Measurements from ENCODE around the gene NTSR2.

DNA sequence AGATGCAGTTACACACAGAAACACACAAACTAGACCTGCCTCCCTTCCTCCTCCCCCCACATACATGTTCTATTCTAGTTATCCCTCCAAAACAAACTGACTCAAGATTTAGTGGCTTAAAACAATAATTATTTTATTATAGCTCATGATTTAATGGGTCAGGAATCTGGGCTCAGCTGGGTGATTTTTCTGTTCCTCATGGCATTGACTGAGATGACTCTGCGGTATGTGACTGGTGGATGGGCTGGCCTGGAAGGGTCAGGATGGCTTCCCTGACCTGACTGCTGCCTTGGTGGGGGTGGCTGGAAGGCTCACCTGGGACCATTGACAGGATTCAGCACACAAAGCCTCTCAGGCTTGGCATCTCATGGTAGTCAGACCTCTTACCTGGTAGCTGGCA lies 33.7 kb upstream of the NTSR2 start:
- TF ChIP-seq, protein P1, sequence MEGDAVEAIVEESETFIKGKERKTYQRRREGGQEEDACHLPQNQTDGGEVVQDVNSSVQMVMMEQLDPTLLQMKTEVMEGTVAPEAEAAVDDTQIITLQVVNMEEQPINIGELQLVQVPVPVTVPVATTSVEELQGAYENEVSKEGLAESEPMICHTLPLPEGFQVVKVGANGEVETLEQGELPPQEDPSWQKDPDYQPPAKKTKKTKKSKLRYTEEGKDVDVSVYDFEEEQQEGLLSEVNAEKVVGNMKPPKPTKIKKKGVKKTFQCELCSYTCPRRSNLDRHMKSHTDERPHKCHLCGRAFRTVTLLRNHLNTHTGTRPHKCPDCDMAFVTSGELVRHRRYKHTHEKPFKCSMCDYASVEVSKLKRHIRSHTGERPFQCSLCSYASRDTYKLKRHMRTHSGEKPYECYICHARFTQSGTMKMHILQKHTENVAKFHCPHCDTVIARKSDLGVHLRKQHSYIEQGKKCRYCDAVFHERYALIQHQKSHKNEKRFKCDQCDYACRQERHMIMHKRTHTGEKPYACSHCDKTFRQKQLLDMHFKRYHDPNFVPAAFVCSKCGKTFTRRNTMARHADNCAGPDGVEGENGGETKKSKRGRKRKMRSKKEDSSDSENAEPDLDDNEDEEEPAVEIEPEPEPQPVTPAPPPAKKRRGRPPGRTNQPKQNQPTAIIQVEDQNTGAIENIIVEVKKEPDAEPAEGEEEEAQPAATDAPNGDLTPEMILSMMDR (IDR thresholded peaks at IDR 0.05): no peak
- TF ChIP-seq ZFX (IDR thresholded peaks at IDR 0.05; ENCODE audit: borderline replicate concordance): no peak

All from 22Rv1 (cell line).